Mesenteric fat pad (tissue), 1 donor: Measurements from ENCODE around the gene EYS. TPM values are rescaled to one million over a fixed set of nuclear protein-coding genes. Genes with fewer than 3 reads are reported as not detected.

Source experiments
- DNase-seq: peaks from one replicate; pipeline ENCODE4 v3.0.0-alpha.2; 2020; ENCODE audit warnings: low spot score
- total RNA-seq: library from RNA; stranded (reverse); fragmentation: NEBNext Ultra II Directional; extraction: Animal tissue kit (Norgen Biotek cat#: 25700); gene quantifications from one replicate; pipeline ENCODE4 v1.2.1, GENCODE V29; 2021
- donor health status: DM: yes; HTN: yes; CAD: no.

The EYS gene
- total RNA-seq, 1 donor from 2014 or later: 0.48 TPM

DNA sequence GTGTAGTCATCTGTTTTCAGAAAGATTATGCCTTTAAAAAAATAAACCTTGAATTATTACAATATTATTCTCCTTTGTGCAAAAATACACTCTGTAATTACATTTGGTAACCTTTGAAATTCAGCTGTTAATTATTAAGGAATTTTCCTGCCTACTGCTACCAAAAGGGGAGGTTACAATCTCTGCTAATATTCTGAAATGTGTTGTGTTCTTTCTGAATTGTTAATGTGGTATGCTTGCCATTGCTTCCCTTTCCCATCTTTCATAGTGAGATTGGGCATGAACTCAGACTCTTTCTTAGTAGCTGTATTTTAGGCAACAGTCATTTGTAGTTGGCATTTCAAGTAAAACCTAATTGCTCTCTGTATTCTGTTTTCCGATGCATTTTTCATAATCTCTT is 1998.4 kb downstream of the EYS start:
- DNase-seq: no peak

DNA sequence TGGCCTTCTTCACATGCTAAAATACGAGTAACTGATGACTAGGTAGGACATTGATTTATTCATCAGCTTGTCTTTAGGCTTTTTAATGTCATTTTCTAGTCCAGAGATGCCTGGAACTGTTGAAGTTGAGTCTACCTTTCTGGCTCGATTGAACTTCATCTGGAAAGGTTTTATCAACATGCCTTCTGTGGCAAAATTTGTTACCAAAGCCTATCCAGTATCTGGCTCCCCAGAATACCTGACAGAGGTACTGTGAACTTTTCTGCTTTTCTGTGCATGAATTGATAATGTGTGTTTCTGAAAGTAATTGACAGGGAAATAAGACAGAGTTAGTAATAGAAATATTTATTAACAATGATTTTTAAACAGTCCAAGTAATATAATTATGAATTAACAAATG is 2000.4 kb downstream of the EYS start:
- DNase-seq: no peak

DNA sequence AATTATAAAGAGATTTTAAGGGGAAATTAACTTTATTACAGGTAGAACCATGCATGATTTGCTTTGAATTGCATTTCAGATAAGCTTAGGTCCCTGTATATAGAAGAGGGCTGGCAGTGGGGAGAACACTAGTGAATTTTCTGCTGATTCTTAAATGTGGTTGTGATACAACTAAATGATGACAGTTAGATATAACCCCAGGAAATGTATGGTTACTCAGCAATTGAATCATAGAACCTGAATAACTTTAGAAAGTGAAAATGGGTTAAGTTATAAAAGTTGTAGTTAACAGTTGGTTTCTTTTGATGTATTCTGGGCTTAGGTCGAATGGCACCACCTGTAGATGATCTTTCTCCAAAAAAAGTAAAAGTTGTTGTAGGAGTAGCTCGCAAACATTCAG is 2001.3 kb downstream of the EYS start:
- DNase-seq: no peak

DNA sequence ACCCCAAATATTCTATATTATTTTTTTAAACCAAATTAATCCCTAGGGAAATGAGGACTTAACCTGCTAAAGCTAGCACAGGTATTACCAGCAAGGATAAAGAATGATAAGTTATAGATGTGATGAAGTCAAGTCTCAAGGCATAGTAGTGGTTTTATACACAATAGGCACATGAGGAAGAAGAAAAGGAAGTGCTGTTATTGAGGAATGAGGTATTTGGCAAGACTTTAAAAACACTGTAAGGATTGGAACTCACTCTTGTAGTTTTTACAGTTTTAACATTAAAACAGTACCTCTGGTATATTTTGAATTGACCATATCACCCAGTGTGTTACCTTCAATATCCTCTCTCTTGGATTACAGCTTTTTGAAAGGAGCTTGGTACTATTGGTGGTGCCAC is 2016.8 kb downstream of the EYS start:
- no peak for DNase-seq

DNA sequence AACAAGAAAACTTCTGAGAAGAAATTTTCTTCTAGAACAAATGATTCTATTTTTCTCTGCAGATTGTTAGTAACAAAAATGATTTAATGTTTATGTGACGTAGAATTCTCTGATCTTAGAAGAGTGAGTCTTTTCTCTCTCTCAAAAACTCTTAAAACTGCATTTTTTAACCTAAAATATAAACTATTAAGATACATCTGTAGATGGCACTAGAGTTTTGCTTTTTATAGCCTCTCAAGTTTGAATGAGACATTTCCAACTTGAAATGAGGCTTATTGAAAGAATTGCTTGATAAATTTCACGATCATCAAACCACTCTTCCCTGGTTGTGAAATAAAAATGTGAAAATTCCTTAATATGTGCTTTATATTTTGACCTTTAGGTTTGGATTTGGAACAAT is 2017.6 kb downstream of the EYS start:
- DNase-seq: no peak

DNA sequence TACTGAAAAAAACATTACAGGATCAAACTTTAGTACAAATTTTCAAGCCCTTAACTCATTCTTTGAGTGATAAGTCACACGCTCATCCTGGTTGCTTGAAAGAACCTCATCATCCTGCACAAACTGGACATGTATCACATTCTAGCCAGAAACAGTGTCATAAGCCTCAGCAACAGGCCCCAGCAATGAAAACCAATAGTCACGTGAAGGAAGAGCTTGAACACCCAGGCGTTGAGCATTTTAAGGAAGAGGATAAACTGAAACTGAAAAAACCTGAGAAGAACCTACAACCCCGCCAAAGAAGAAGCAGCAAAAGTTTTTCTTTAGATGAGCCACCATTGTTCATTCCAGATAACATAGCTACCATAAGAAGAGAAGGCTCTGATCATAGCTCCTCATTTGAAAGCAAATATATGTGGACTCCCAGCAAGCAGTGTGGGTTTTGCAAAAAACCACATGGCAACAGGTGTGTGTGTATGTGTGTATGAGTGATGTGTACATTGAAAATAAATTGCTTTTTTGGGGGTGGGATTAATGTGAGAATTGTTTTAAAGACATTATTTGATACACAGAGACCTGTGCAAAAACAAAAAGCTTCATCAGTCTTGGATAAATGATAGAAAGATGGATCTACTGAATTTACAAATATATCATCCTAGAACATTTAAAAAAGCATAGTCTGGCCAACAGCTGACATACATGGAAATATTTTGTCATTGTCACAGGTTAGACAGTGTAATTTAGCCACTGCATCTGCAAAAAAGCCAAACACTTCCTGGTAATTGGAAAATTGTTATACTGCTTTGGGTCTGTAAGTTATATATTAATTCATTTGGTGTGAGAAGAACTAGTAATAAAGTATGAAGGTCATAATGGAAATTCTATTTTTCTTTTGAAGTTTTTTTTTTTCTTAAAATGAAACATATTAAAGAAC is 2021.3 kb downstream of the EYS start:
- DNase-seq: no peak

DNA sequence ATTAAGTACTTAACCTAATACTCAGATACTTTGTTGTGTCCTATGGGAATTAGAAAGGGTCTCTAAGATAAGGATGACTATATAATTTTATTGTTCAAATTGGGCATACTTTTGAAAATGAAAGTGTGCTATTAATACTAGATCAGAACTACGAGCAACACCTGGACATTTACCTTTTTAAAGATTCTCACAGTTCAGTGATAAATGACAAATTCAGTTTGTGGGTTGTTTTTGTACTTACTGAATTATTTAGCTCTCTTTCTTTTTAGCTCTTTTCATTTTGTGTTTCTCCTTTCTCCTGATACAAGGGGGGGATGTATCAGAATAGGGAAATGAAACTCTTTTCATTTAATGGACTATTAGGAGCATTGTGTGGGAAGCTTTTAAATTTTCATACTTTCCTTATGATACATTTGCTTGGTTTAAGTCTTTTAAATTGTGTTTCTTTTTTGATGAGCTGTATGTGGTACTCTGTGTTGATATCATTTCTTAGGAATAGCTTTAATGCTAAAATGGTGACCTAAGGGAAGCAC is 2023.9 kb downstream of the EYS start:
- no peak for DNase-seq

DNA sequence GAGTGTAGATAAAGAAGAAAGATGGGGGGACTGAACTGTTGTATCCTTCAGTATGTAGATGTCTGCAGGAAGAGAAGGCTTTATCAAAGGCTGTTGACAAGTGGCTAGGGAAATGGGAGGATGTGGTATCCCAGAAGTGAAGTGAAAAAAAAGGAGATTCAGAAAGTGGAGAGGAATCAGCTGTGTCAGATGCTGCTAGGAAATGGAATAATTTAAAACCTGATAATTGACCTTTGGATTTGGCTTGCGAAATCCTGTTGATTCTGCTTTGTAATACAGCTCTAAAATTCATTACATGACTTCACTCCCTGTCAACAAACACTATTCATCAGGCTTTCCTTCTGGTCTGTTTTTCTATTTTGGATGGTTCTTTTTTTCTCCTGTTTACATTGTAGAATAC is 2029.7 kb downstream of the EYS start:
- no peak for DNase-seq

DNA sequence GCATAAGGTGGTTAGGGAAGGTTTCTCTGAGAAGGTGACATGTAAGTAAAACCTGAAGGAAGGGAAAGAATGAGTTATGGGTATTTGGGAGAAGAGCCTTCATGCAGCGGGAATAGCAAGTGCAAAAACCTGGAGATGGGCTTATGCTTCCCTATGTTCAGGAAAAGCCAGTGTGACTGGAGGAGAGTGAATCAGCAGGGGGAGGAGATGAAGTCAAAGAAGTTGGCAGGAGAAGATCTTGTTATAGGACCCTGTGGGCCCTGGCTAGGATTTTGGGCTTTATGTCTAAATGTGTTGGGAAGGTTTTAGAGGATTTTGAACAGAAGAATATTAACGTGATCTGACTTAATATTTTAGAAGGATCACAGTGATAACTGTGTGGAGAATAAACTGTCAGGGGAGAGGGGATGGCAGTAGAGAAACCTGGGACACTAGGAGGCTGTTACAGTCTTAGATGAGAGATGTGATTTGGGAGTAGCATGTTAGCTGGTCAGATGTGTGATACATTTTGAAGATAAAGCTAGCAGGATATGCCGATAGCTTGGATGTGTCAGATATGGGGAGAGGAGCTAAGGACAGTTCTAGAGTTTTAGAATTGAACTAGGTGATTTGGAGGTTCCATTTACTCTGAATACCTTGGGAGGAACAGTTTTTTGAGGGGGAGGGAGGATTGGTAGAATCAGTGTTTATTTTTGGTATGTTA is 2030.5 kb downstream of the EYS start:
- DNase-seq: no peak

DNA sequence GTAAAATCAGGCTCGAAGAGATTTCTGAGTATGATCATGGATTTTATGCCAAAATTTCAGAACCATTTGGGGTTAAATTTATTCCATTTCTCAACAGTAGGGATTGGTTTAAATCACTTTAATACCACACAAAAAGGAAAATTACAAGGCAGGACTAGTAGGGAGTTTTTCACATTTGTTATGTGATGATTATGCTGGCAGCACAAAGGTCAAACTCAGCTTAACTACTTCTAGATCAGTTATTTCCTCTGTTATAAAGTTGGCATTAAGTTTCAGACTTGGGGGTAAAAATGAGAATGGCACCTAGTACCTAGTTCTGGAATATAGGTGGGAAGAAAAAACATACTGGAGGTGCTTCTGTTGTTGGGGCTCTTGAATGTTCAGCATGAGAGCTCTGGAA is 2031.9 kb downstream of the EYS start:
- DNase-seq: no peak

DNA sequence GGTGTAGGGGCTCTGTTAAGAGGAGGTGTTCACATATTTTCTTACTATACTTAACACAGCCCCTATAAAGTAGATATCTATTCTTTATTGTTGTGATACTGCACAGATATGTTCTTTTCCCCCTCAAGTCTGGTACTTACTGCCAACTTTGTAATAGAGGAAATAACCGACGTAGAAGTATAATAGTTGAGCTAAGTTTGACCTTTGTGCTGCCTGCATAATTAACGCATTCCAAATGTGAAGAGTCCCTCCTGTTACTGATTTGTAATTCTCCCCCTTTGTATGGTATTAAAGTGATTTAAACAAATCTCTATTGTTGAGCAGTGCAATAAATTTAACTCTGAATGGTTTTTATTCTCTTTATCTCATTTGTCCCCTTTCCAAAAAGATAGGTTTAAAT is 2032.4 kb downstream of the EYS start:
- no peak for DNase-seq

DNA sequence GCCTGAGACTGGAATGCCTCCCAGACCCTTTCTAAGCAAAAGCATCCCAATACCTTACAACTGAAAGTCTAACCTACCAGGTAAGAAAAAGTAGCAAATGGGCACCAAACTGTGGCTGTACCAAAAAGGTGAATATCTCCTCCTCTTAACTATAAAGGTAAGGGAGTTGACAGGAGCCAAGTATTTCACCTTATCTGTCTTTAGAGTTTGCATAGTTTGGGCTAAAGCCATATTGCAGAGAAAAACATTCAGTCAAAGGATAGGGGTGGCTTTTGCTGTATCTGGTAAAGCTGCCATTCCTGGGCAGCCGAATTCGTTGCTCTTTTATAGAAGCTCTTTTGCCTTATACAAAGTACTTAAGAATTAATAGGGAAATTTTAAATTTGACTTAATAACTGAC is 2033.3 kb downstream of the EYS start:
- no peak for DNase-seq

DNA sequence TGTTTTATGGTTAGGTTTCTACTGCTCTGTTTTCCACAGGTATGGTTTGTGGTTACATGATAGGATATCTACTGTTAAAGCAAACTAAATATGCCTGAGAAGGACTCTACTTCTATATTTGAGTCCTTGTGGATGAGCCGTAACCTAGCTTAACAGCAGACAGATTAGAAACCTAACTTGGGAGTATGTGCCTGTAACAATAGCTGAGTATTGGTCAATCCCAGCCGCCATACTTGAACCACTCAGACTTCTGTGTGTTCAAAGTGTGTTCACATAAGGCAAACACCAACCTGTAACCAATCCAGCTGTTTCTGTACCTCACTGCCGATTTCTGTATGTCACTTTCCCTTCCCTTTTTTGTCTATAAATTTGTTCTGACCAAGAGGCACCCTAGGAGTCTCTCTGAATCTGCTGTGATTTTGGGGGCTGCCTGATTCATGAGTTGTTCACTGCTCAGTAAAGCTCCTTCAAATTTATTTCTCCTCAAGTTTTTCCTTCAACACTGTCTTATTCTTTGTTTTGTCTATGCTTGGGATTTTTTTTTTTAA is 2034.4 kb downstream of the EYS start:
- DNase-seq: no peak

DNA sequence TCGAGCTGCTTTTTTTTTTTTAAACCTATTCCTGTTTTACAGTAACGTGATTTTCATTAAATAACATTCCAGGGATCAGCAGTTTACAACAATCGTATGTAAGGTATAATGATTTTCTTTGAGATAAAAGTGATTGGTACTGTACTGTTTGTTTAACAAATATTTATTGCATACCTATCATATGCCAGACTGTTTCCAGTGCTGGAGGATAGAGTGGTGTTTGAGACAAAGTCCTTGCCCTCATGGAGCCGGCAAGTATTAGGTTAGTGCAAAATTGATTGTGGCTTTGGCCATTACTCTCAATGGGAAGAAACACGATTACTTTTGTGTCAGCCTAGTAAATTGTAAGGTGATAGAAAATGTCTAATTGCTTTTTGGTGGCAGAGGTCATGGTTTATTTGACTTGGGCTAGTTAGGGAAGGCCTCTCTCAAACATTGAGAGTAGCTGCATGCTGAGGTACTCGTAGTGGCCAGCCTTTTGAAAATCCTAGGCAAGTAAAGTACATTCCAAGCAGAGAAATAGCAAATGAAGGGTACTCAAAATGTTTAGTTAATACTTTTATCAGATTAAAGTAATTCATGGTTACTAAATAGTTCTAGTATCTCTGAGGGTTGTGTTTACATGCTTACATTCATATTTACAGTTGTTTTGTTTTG is 2035.8 kb downstream of the EYS start:
- DNase-seq: no peak
